Esophagus squamous epithelium (tissue), 5 donors: ENCODE results near the gene GGACT. TPM values are rescaled to one million over a fixed set of nuclear protein-coding genes. Genes with fewer than 3 reads are reported as not detected.

Experiments
- DNase-seq: peaks from one replicate; lab custom pipeline; 2025; lab: John Stamatoyannopoulos, UW
- H3K27ac ChIP-seq, 4 donors: fragments of 200-600 bp; sonication (generic); one replicate each; pipeline ENCODE4 v1.5.1; 2016 to 2019; ENCODE audit warnings: mild to moderate bottlenecking in 1 of 4
- H3K27me3 ChIP-seq, 4 donors: fragments of 200-600 bp; sonication (generic); 1 replicate in 3 of 4; 2 replicates in 1 of 4; pipeline versions ENCODE4 v1.5.1 to v1.6.0; 2017 to 2021; ENCODE audit warnings: antibody characterized with exemption in 1 of 4
- H3K36me3 ChIP-seq, 3 donors: fragments of 200-600 bp; sonication (generic); one replicate each; pipeline ENCODE4 v1.5.1; 2016 to 2019
- H3K4me1 ChIP-seq, 3 donors: fragments of 200-600 bp; sonication (generic); one replicate each; pipeline ENCODE4 v1.5.1; 2017 to 2019
- H3K4me3 ChIP-seq, 4 donors: fragments of 200-600 bp; sonication (generic); 1 replicate in 3 of 4; 2 replicates in 1 of 4; pipeline ENCODE4 v1.5.1; 2016 to 2019; ENCODE audit warnings: mild to moderate bottlenecking in 2 of 4, moderate library complexity in 1 of 4
- H3K9me3 ChIP-seq, 3 donors: fragments of 200-600 bp; sonication (generic); one replicate each; pipeline ENCODE4 v1.5.1; 2016 to 2019
- CTCF ChIP-seq, 6 experiments: fragments of 450-650 bp in 4 of 6; fragments of 200-600 bp in 2 of 6; sonication (generic) in 2 of 6; IDR thresholded peaks; one replicate each; pipeline ENCODE4 v1.5.1; 2016 to 2019; ENCODE audit warnings: antibody characterized with exemption in 6 of 6, mild to moderate bottlenecking in 4 of 6, moderate library complexity in 4 of 6
- POLR2A ChIP-seq, 4 donors: fragments of 450-650 bp; IDR thresholded peaks; one replicate each; pipeline ENCODE4 v1.6.1; 2017; ENCODE audit warnings: antibody characterized with exemption in 4 of 4, mild to moderate bottlenecking in 4 of 4, moderate library complexity in 3 of 4
- WGBS, 2 donors: methylation state at CpG; one replicate each; pipeline ENCODE4 v1.1.5; 2018; 5-methylcytosine and 5-hydroxymethylcytosine counted together
- intact Hi-C: fragments of 100-400 bp; cut with DNase I; formaldehyde crosslinking; loops from one replicate; pipeline ENCODE4 v1.15.0; 2022
- total RNA-seq, 4 donors: library from RNA; depleted of rRNA; stranded (reverse); fragments of >200 nt; gene quantifications; one replicate each; pipeline ENCODE4 v1.1.0, GENCODE V29; 2016
- donor health status: DM: yes; HTN: yes; CAD: no.

GGACT gene
- total RNA-seq, 4 donors from 2014 or later = 0.75 to 5.1 (median 2.0) TPM

GRCh38 chr13:100517135-100517534, 71.5 kb downstream of the GGACT start:
- H3K27ac ChIP-seq = no peak overlapping the region
- 93 to 97% methylated on average over 6 to 7 of the region's 9 CpGs for WGBS, 2 donors
- intact Hi-C loops = loop anchor here (10.0 kb wide), 3 partner anchors 282 to 862 kb away; no protein-coding TSS in a partner anchor

DNA sequence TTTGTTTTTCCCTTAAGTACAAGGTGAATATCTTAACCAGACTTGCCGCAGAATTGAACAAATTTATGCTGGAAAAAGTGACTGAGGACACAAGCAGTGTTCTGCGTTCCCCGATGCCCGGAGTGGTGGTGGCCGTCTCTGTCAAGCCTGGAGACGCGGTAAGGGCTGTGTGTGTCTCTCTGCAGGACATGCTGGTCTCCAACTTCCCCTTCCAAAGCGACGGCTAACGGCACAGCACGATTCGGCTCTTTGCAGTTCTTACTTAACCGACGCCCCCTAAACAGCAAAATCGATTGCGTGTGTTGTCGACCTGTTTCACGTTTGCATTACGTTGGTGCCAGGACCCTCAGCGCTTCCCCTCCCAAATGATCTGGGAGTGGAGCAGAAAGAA, 73.2 kb downstream of the GGACT start:
- Histone ChIP-seq H3K27ac (no peak overlapping the region), H3K4me3 (no peak overlapping the region), H3K27me3 (no peaks in the 10 kb centered on the region), H3K4me1 (peaks cover 0 to 9% (median 3%) of the 10 kb centered on the region in 3 donors), H3K9me3 (no peaks in the 10 kb centered on the region), H3K36me3 (peaks cover 0 to 19% (median 0%) of the 10 kb centered on the region in 3 donors)
- no peak for DNase-seq
- TF ChIP-seq CTCF (IDR thresholded peaks at IDR 0.05) = no peak
- TF ChIP-seq POLR2A (IDR thresholded peaks at IDR 0.05) = no peak
- WGBS, 2 donors = 87 to 90% methylated on average over 18 to 19 of the region's 20 CpGs
- intact Hi-C loops = loop anchor here (10.0 kb wide), 3 partner anchors 281 to 861 kb away; no protein-coding TSS in a partner anchor

More at GRCh38 chr13:100517135-100517534, 71.5 kb downstream of the GGACT start:
- DNase-seq = no peak
- Histone ChIP-seq H3K27me3 (no peaks in the 10 kb centered on the region), H3K4me3 (no peak overlapping the region), H3K4me1 (peaks cover 0 to 9% (median 3%) of the 10 kb centered on the region in 3 donors), H3K9me3 (no peaks in the 10 kb centered on the region), H3K36me3 (peaks cover 0 to 19% (median 0%) of the 10 kb centered on the region in 3 donors)
- TF ChIP-seq POLR2A (IDR thresholded peaks at IDR 0.05) = no peak
- TF ChIP-seq CTCF (IDR thresholded peaks at IDR 0.05) = no peak

DNA sequence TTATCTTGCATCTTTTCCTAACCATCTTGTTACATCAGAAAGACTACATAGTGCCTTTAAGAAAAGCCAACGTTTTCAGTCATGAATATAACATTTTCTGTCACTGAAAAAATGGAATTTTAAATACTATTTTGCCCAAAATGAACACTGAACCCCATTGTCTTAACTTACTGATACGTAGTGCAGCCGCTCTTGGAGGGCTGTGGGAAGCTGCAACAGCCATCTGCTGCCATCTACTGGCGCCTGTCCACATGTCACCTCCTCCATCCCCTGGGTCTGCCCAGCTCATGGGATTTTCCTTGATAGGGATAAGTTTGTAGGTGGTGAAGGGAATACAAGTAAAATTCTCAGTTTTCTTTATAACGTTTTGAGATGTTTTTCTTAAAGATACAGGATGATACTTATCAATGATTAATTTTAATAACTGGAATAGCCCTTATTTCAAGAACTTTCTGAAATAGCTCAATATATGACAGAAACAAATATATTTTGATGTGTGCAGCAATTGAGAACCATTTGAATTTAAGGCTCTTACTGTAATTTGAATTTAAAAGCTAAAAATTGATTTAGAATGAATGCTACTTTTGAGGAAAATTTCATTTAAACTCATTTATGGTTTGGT, 73.7 kb downstream of the GGACT start:
- no peak for DNase-seq
- no peak for TF ChIP-seq POLR2A (IDR thresholded peaks at IDR 0.05)
- TF ChIP-seq CTCF (IDR thresholded peaks at IDR 0.05) = peak; percentile 79 to 91 (median 80)
- intact Hi-C loops = loop anchor here (10.0 kb wide), 3 partner anchors 280 to 860 kb away; no protein-coding TSS in a partner anchor
- Histone ChIP-seq H3K9me3 (no peaks in the 10 kb centered on the region), H3K4me1 (peaks cover 0 to 9% (median 3%) of the 10 kb centered on the region in 3 donors), H3K4me3 (no peak overlapping the region), H3K27me3 (no peaks in the 10 kb centered on the region), H3K36me3 (peaks cover 0 to 19% (median 0%) of the 10 kb centered on the region in 3 donors), H3K27ac (no peak overlapping the region)
- 1 to 8% methylated on average over 5 of the region's 5 CpGs for WGBS, 2 donors

GRCh38 chr13:100513987-100514670, 74.5 kb downstream of the GGACT start:
- no peak for DNase-seq
- WGBS, 2 donors = 54% methylated on average over 8 of the region's 8 CpGs
- H3K27ac ChIP-seq = no peak overlapping the region
- intact Hi-C loops = loop anchor here (10.0 kb wide), 3 partner anchors 279 to 859 kb away; no protein-coding TSS in a partner anchor
- H3K36me3 ChIP-seq = peaks cover 0 to 19% (median 0%) of the 10 kb centered on the region in 3 donors
- H3K4me1 ChIP-seq = peaks cover 0 to 9% (median 3%) of the 10 kb centered on the region in 3 donors
- TF ChIP-seq CTCF (IDR thresholded peaks at IDR 0.05) (no peak), POLR2A (IDR thresholded peaks at IDR 0.05) (no peak)
- no peaks in the 10 kb centered on the region for H3K27me3 ChIP-seq
- H3K9me3 ChIP-seq = no peaks in the 10 kb centered on the region
- H3K4me3 ChIP-seq = no peak overlapping the region

DNA sequence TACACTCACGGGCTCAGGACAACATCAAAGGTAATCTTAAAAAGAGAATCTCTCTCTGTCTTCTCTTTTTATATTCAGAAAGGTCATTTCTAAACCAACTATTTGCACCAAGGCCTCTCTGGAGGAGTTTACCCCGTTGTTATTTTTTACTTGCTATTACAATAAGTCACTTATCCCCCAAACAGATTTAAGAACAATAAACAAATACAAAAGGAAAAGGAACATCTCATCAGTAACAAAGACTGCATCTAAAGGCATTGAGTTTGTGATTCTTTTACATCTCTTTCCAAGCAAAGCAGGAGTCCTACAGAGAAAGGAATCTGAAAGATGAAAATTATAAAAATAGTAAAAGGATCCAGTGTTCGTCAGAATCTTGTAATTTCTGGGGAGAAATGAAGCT, 75.4 kb downstream of the GGACT start:
- TF ChIP-seq POLR2A (IDR thresholded peaks at IDR 0.05) = no peak
- TF ChIP-seq CTCF (IDR thresholded peaks at IDR 0.05) = no peak
- intact Hi-C loops = loop anchor here (10.0 kb wide), 3 partner anchors 278 to 858 kb away; no protein-coding TSS in a partner anchor
- no peak for DNase-seq
- Histone ChIP-seq H3K27me3 (no peaks in the 10 kb centered on the region), H3K4me1 (peaks cover 0 to 9% (median 3%) of the 10 kb centered on the region in 3 donors), H3K27ac (no peak overlapping the region), H3K4me3 (no peak overlapping the region), H3K36me3 (peaks cover 0 to 19% (median 0%) of the 10 kb centered on the region in 3 donors), H3K9me3 (no peaks in the 10 kb centered on the region)
- 74 to 78% methylated on average over 3 of the region's 3 CpGs for WGBS, 2 donors
